Tibial artery (tissue), 4 donors: ENCODE results near the gene LASP1NB.

Experiments
- DNase-seq, 2 donors: peaks; one replicate each; pipeline ENCODE4 v3.0.0-alpha.2; 2019
- H3K27ac ChIP-seq, 2 donors: fragments of 200-600 bp; sonication (generic) in 1 of 2; 1 replicate in 1 of 2; 2 replicates in 1 of 2; pipeline ENCODE4 v1.5.1; 2018 to 2019; ENCODE audit warnings: mild to moderate bottlenecking in 1 of 2
- H3K27me3 ChIP-seq, 2 donors: fragments of 200-600 bp; sonication (generic) in 1 of 2; one replicate each; pipeline versions ENCODE4 v1.5.1 to v1.6.0; 2016 to 2019
- H3K36me3 ChIP-seq, 3 donors: fragments of 200-600 bp; sonication (generic) in 2 of 3; one replicate each; pipeline ENCODE4 v1.5.1; 2016 to 2019; ENCODE audit warnings: mild to moderate bottlenecking in 2 of 3
- H3K4me1 ChIP-seq, 4 donors: fragments of 200-600 bp; sonication (generic) in 2 of 4; 1 replicate in 3 of 4; 2 replicates in 1 of 4; pipeline ENCODE4 v1.5.1; 2016 to 2019
- H3K4me3 ChIP-seq, 2 donors: fragments of 200-600 bp; sonication (generic) in 1 of 2; 1 replicate in 1 of 2; 2 replicates in 1 of 2; pipeline ENCODE4 v1.5.1; 2018 to 2019; ENCODE audit warnings: mild to moderate bottlenecking in 2 of 2
- H3K9me3 ChIP-seq, 3 donors: fragments of 200-600 bp; sonication (generic) in 1 of 3; one replicate each; pipeline ENCODE4 v1.5.1; 2016 to 2019
- CTCF ChIP-seq, 2 experiments: fragments of 200-600 bp in 1 of 2; fragments of 450-650 bp in 1 of 2; IDR thresholded peaks; one replicate each; pipeline ENCODE4 v1.5.1; 2017 to 2019; ENCODE audit warnings: antibody characterized with exemption in 2 of 2, mild to moderate bottlenecking in 1 of 2, moderate library complexity in 1 of 2
- intact Hi-C: fragments of 100-400 bp; cut with DNase I; formaldehyde crosslinking; loops from one replicate; pipeline ENCODE4 v1.15.0; 2023; ENCODE audit warnings: low total_unique reads

The LASP1NB gene

GRCh38 chr17:38958756-38959155, 33.3 kb downstream of the LASP1NB start:
- Histone ChIP-seq H3K36me3 (no peaks in the 10 kb centered on the region), H3K9me3 (no peaks in the 10 kb centered on the region), H3K4me1 (peaks cover 0 to 22% (median 2%) of the 10 kb centered on the region in 4 donors), H3K27ac (peak overlapping the region in 1 of 2 donors; percentile 58), H3K4me3 (no peak overlapping the region), H3K27me3 (no peaks in the 10 kb centered on the region)
- no peak for TF ChIP-seq CTCF (IDR thresholded peaks at IDR 0.05)
- intact Hi-C loops, result no loop called here
- DNase-seq, result no peak

GRCh38 chr17:38959508-38959907, 34.1 kb downstream of the LASP1NB start:
- intact Hi-C loops, result no loop called here
- no peak for TF ChIP-seq CTCF (IDR thresholded peaks at IDR 0.05)
- Histone ChIP-seq H3K4me3 (no peak overlapping the region), H3K9me3 (no peaks in the 10 kb centered on the region), H3K27me3 (no peaks in the 10 kb centered on the region), H3K36me3 (no peaks in the 10 kb centered on the region), H3K4me1 (peaks cover 0 to 22% (median 2%) of the 10 kb centered on the region in 4 donors), H3K27ac (no peak overlapping the region)
- no peak for DNase-seq

GRCh38 chr17:38960402-38960801, 35.0 kb downstream of the LASP1NB start:
- TF ChIP-seq CTCF (IDR thresholded peaks at IDR 0.05), result no peak
- H3K9me3 ChIP-seq, result no peaks in the 10 kb centered on the region
- intact Hi-C loops, result no loop called here
- H3K36me3 ChIP-seq, result no peaks in the 10 kb centered on the region
- H3K4me3 ChIP-seq, result no peak overlapping the region
- no peak for DNase-seq
- no peaks in the 10 kb centered on the region for H3K27me3 ChIP-seq
- H3K27ac ChIP-seq, result no peak overlapping the region
- H3K4me1 ChIP-seq, result peaks cover 0 to 22% (median 2%) of the 10 kb centered on the region in 4 donors

- TF ChIP-seq CTCF (IDR thresholded peaks at IDR 0.05), result no peak
- peaks cover 0 to 22% (median 2%) of the 10 kb centered on the region in 4 donors for H3K4me1 ChIP-seq
- intact Hi-C loops, result no loop called here
Observed at GRCh38 chr17:38961413-38961812, 36.0 kb downstream of the LASP1NB start.

GRCh38 chr17:38967290-38967738, 41.9 kb downstream of the LASP1NB start, which contains the start of gene FBXO47:
TSS of gene FBXO47 (minus strand) at chr17:38967403. CDS start at chr17:38963025, 4,378 bp downstream.
- Histone ChIP-seq H3K36me3 (no peaks in the 10 kb centered on the region), H3K27me3 (no peaks in the 10 kb centered on the region), H3K9me3 (no peaks in the 10 kb centered on the region), H3K27ac (peak within 1 kb of the TSS; percentile 73 to 78), H3K4me1 (peaks cover 0 to 7% (median 0%) of the 10 kb centered on the region in 4 donors), H3K4me3 (peak within 1 kb of the TSS; percentile 34 to 40)
- intact Hi-C loops, result no loop called here
- DNase-seq, result peak; percentile 95 to 97
- peak in 1 of 2 experiments; percentile 19 for TF ChIP-seq CTCF (IDR thresholded peaks at IDR 0.05)

More at GRCh38 chr17:38961413-38961812, 36.0 kb downstream of the LASP1NB start:
- DNase-seq, result no peak
- H3K27me3 ChIP-seq, result no peaks in the 10 kb centered on the region
- H3K27ac ChIP-seq, result no peak overlapping the region
- no peaks in the 10 kb centered on the region for H3K36me3 ChIP-seq
- no peak overlapping the region for H3K4me3 ChIP-seq
- no peaks in the 10 kb centered on the region for H3K9me3 ChIP-seq

GRCh38 chr17:38969281-38969680, 43.9 kb downstream of the LASP1NB start:
- peaks cover 0 to 7% (median 0%) of the 10 kb centered on the region in 4 donors for H3K4me1 ChIP-seq
- no peaks in the 10 kb centered on the region for H3K27me3 ChIP-seq
- H3K36me3 ChIP-seq, result no peaks in the 10 kb centered on the region
- intact Hi-C loops, result no loop called here
- DNase-seq, result no peak
- no peak overlapping the region for H3K27ac ChIP-seq
- no peaks in the 10 kb centered on the region for H3K9me3 ChIP-seq
- TF ChIP-seq CTCF (IDR thresholded peaks at IDR 0.05), result no peak
- no peak overlapping the region for H3K4me3 ChIP-seq
